HL-60 (cell line): ENCODE results near the gene BCL11B.

ENCODE experiments used
- DNase-seq, 2 experiments: peaks; one replicate each; pipeline ENCODE4 v3.0.0-alpha.2; 2010 to 2020; ENCODE audit warnings: low read depth in 1 of 2, low spot score in 1 of 2
- H3K27ac ChIP-seq: fragments of 250-450 bp; sonication (Bioruptor Pico); replicated peaks from 2 replicates; pipeline ENCODE4 v1.5.1; 2020; ENCODE audit warnings: mild to moderate bottlenecking, moderate library complexity
- H3K27me3 ChIP-seq: fragments of 250-450 bp; sonication (Bioruptor Pico); 2 replicates; pipeline ENCODE4 v1.5.1; 2021; ENCODE audit warnings: mild to moderate bottlenecking, moderate library complexity; ENCODE audit not compliant: insufficient read depth, poor library complexity, severe bottlenecking
- H3K4me3 ChIP-seq: replicated peaks from 2 replicates; pipeline ENCODE4 v1.5.1; 2011; ENCODE audit warnings: mild to moderate bottlenecking, control low read depth, low read length; ENCODE audit not compliant: insufficient read depth
- CTCF ChIP-seq: IDR thresholded peaks from one replicate; pipeline ENCODE4 v1.5.1; 2011; ENCODE audit warnings: low read length, control low read depth, inconsistent platforms; ENCODE audit not compliant: insufficient read depth
- GABPA ChIP-seq: IDR thresholded peaks from 2 replicates; pipeline ENCODE4 v1.6.1; 2012; ENCODE audit warnings: low read depth
- POLR2AphosphoS5 ChIP-seq: IDR thresholded peaks from 2 replicates; pipeline ENCODE4 v1.6.1; 2012; ENCODE audit warnings: low read depth
- REST ChIP-seq: IDR thresholded peaks from 2 replicates; pipeline ENCODE4 v1.6.1; 2012; ENCODE audit warnings: low read depth; ENCODE audit not compliant: insufficient replicate concordance
- SPI1 ChIP-seq: IDR thresholded peaks from 2 replicates; pipeline ENCODE4 v1.6.1; 2012; ENCODE audit warnings: low read depth, mild to moderate bottlenecking, borderline replicate concordance

The BCL11B gene

GRCh38 chr14:99225436-99226203, 46.4 kb downstream of the BCL11B start:
- Histone ChIP-seq H3K27ac (no peak overlapping the region), H3K27me3 (peaks cover 4% of the 10 kb centered on the region), H3K4me3 (no peak overlapping the region)
- TF ChIP-seq SPI1 (no peak), REST (no peak), CTCF (no peak), GABPA (no peak), POLR2AphosphoS5 (no peak)
- DNase-seq: no peak

GRCh38 chr14:99224948-99225347, 47.0 kb downstream of the BCL11B start:
- H3K27me3 ChIP-seq: no peaks in the 10 kb centered on the region
- no peak overlapping the region for H3K27ac ChIP-seq
- no peak overlapping the region for H3K4me3 ChIP-seq
- DNase-seq: no peak
- no peak for TF ChIP-seq REST
- TF ChIP-seq GABPA: no peak
- TF ChIP-seq SPI1: no peak
- TF ChIP-seq POLR2AphosphoS5: no peak
- TF ChIP-seq CTCF: no peak

- DNase-seq: no peak
- H3K27ac ChIP-seq: no peak overlapping the region
- no peak overlapping the region for H3K4me3 ChIP-seq
- TF ChIP-seq GABPA (no peak), REST (no peak)
- H3K27me3 ChIP-seq: no peaks in the 10 kb centered on the region
These were observed 47.7 kb downstream of the BCL11B start for GRCh38 chr14:99224116-99224910.
